Measurements from ENCODE around the gene CPEB4. TPM values are rescaled to one million over a fixed set of nuclear protein-coding genes. Genes with fewer than 3 reads are reported as not detected.

CPEB4 gene
- total RNA-seq, 1 experiment from 2014 or later, result 11.1 TPM

GRCh38 chr5:173988554-173989431 is 100.6 kb downstream of the CPEB4 start, which contains the start of gene C5orf47:
TSS of gene C5orf47 (plus strand) at chr5:173989170. CDS start at chr5:173989264, 94 bp downstream.
- DNase-seq (ENCODE audit: low read depth, low spot score), result no peak
- ChIA-PET CTCF (no interaction called here), POLR2A (no interaction called here), RAD21 (ENCODE audit: low non-redundant PET in 1 of 2, low total read pairs in 2 of 2, uncharacterized antibody in 2 of 2, unreplicated experiment in 2 of 2) (no interaction called here)
- no peak within 1 kb of the TSS for H3K27ac ChIP-seq (ENCODE audit: low read depth, low read length)
- H2AFZ ChIP-seq (ENCODE audit: low read depth, low read length, poor library complexity, severe bottlenecking), result no peak within 1 kb of the TSS
- no peaks in the 10 kb centered on the region for H3K9me3 ChIP-seq (ENCODE audit: control insufficient read depth in 1 of 2, insufficient read depth in 1 of 2, low read depth in 1 of 2, low read length in 2 of 2)
- intact Hi-C loops (cut with micrococcal nuclease), result loop anchor here (10.0 kb wide), 1 partner anchor 1274 kb away; no protein-coding TSS in a partner anchor
- H4K20me1 ChIP-seq (ENCODE audit: insufficient read depth), result no peaks in the 10 kb centered on the region
- no peaks in the 10 kb centered on the region for H3K79me2 ChIP-seq (ENCODE audit: insufficient read depth, low read length)
- H3K4me3 ChIP-seq (replicated peaks in 1 of 2; ENCODE audit: low read depth in 1 of 2, low read length in 2 of 2), result no peak within 1 kb of the TSS
- no peaks in the 10 kb centered on the region for H3K27me3 ChIP-seq (ENCODE audit: insufficient read depth, low read length)
- no peaks in the 10 kb centered on the region for H3K4me1 ChIP-seq (ENCODE audit: control insufficient read depth in 1 of 2, insufficient read depth in 2 of 2, low read length in 2 of 2)
- no TSS peak for BruUV-seq (replicated peaks)
- no peak for ATAC-seq
- no peak within 1 kb of the TSS for H3K9ac ChIP-seq (ENCODE audit: low read length)
- TF ChIP-seq REST (IDR thresholded peaks at IDR 0.05; ENCODE audit: low read depth) (no peak), ATF3 (IDR thresholded peaks at IDR 0.05) (no peak), YY1 (IDR thresholded peaks at IDR 0.05; ENCODE audit: extremely low read depth, insufficient replicate concordance, low read depth, low read length) (no peak), POLR2A (IDR thresholded peaks at IDR 0.05; ENCODE audit: borderline replicate concordance, extremely low read depth, insufficient read depth, insufficient read length) (no peak), RAD21 (IDR thresholded peaks at IDR 0.05; ENCODE audit: low read depth) (no peak), CTCF (IDR thresholded peaks at IDR 0.05 in 2 of 3, conservative IDR thresholded peaks at IDR 0.05 in 1 of 3; ENCODE audit: borderline replicate concordance in 1 of 3, insufficient read depth in 1 of 3, low read depth in 2 of 3, low read length in 2 of 3) (no peak), JUND (IDR thresholded peaks at IDR 0.05) (no peak), ZBTB33 (IDR thresholded peaks at IDR 0.05; ENCODE audit: extremely low read depth, insufficient replicate concordance, low read length) (no peak), FOSL1 (IDR thresholded peaks at IDR 0.05; ENCODE audit: low read depth) (no peak), POLR2AphosphoS5 (IDR thresholded peaks at IDR 0.05; ENCODE audit: low read depth, low read length) (no peak), EZH2 (IDR thresholded peaks at IDR 0.05) (no peak), MAX (IDR thresholded peaks at IDR 0.05) (no peak), SRF (IDR thresholded peaks at IDR 0.05; ENCODE audit: low read depth) (no peak), TCF7L2 (IDR thresholded peaks at IDR 0.05; ENCODE audit: borderline replicate concordance, extremely low read depth, insufficient read depth, insufficient read length) (no peak), SP1 (IDR thresholded peaks at IDR 0.05; ENCODE audit: low read depth) (no peak), EZH2phosphoT487 (IDR thresholded peaks at IDR 0.05; ENCODE audit: borderline replicate concordance) (no peak), ZNF274 (IDR thresholded peaks at IDR 0.05; ENCODE audit: low read depth, low read length) (no peak)
- no peak within 1 kb of the TSS for H3K4me2 ChIP-seq (ENCODE audit: low read length)
- H3K36me3 ChIP-seq (ENCODE audit: control insufficient read depth in 1 of 2, insufficient read depth in 2 of 2, low read length in 2 of 2), result no peaks in the 10 kb centered on the region
- H3K9me2 ChIP-seq (ENCODE audit: insufficient read depth), result no peaks in the 10 kb centered on the region
